GM23338 (cell line): ENCODE data around the gene COA8. TPM values are rescaled to one million over a fixed set of nuclear protein-coding genes. Genes with fewer than 3 reads are reported as not detected.

Experiments
- ATAC-seq: fragments of 200-7000 bp; cut with Tn5 transposase; 3 replicates; pipeline ENCODE4 v1.9.1; 2020
- DNase-seq: peaks from one replicate; pipeline ENCODE4 v3.0.0-alpha.2; 2015; ENCODE audit warnings: low spot score
- H2AFZ ChIP-seq: fragments of 200-600 bp; sonication (generic); 2 replicates; pipeline ENCODE4 v1.8.0; 2016; ENCODE audit warnings: antibody characterized with exemption, mild to moderate bottlenecking, moderate library complexity
- H3F3A ChIP-seq: fragments of 200-600 bp; sonication (generic); replicated peaks from 2 replicates; pipeline ENCODE4 v1.8.0; 2017; ENCODE audit warnings: antibody characterized with exemption, mixed run types, low read depth
- H3K27ac ChIP-seq: fragments of 200-600 bp; sonication (generic); 2 replicates; pipeline ENCODE4 v1.6.1; 2016; ENCODE audit warnings: low read depth
- H3K27me3 ChIP-seq: fragments of 200-600 bp; sonication (generic); 2 replicates; pipeline ENCODE4 v1.8.0; 2016; ENCODE audit warnings: mild to moderate bottlenecking, mixed run types, moderate library complexity; ENCODE audit not compliant: insufficient read depth
- H3K36me3 ChIP-seq: fragments of 200-600 bp; sonication (generic); 2 replicates; pipeline ENCODE4 v1.8.0; 2016; ENCODE audit warnings: mild to moderate bottlenecking; ENCODE audit not compliant: insufficient read depth
- H3K4me1 ChIP-seq: fragments of 200-600 bp; sonication (generic); 2 replicates; pipeline ENCODE4 v1.8.0; 2016; ENCODE audit warnings: mild to moderate bottlenecking, moderate library complexity; ENCODE audit not compliant: insufficient read depth
- H3K4me2 ChIP-seq: fragments of 200-600 bp; sonication (generic); 2 replicates; pipeline ENCODE4 v1.7.1; 2017; ENCODE audit warnings: mixed run types
- H3K4me3 ChIP-seq: fragments of 200-600 bp; sonication (generic); 2 replicates; pipeline ENCODE4 v1.6.1; 2016; ENCODE audit warnings: mixed run types
- H3K79me2 ChIP-seq: fragments of 200-600 bp; sonication (generic); replicated peaks from 2 replicates; pipeline ENCODE4 v1.8.0; 2017; ENCODE audit warnings: mild to moderate bottlenecking; ENCODE audit not compliant: insufficient read depth
- H3K9me2 ChIP-seq: fragments of 200-600 bp; sonication (generic); 2 replicates; pipeline ENCODE4 v1.8.0; 2017; ENCODE audit not compliant: insufficient read depth
- H4K20me1 ChIP-seq: fragments of 200-600 bp; sonication (generic); replicated peaks from 2 replicates; pipeline ENCODE4 v1.8.0; 2017; ENCODE audit warnings: mild to moderate bottlenecking; ENCODE audit not compliant: insufficient read depth
- H3K27ac Mint-ChIP-seq: 2 replicates; pipeline ENCODE4 v1.8.0; 2020; ENCODE audit warnings: inconsistent platforms, mild to moderate bottlenecking, moderate library complexity, mixed read lengths
- H3K27me3 Mint-ChIP-seq: 3 replicates; pipeline ENCODE4 v1.8.0; 2022; ENCODE audit warnings: low read depth, mild to moderate bottlenecking, moderate library complexity, mixed read lengths, inconsistent platforms; ENCODE audit not compliant: insufficient read depth, poor library complexity
- H3K36me3 Mint-ChIP-seq: 3 replicates; pipeline ENCODE4 v1.8.0; 2021; ENCODE audit warnings: low read depth, mild to moderate bottlenecking, inconsistent platforms, moderate library complexity, mixed read lengths
- H3K4me1 Mint-ChIP-seq: 3 replicates; pipeline ENCODE4 v1.8.0; 2020; ENCODE audit warnings: mild to moderate bottlenecking, inconsistent platforms, mixed read lengths
- H3K4me3 Mint-ChIP-seq: 3 replicates; pipeline ENCODE4 v1.8.0; 2021; ENCODE audit warnings: moderate library complexity, mild to moderate bottlenecking, inconsistent platforms, mixed read lengths
- H3K9me3 Mint-ChIP-seq: 3 replicates; pipeline ENCODE4 v1.8.0; 2020; ENCODE audit warnings: moderate library complexity, mild to moderate bottlenecking, inconsistent platforms, mixed read lengths
- CREB1 ChIP-seq: fragments of 250-450 bp; sonication (Bioruptor Pico); IDR thresholded peaks from 2 replicates; pipeline ENCODE4 v1.5.0; 2020; ENCODE audit warnings: low read depth, mild to moderate bottlenecking, moderate library complexity
- ETS1 ChIP-seq: IDR thresholded peaks from 2 replicates; pipeline ENCODE4 v1.6.1; 2016; ENCODE audit warnings: antibody characterized with exemption
- EZH2 ChIP-seq: fragments of 200-600 bp; sonication (generic); IDR thresholded peaks from one replicate; pipeline ENCODE4 v1.8.0; 2017; ENCODE audit warnings: antibody characterized with exemption, mild to moderate bottlenecking, low read depth; ENCODE audit not compliant: unreplicated experiment
- EZH2phosphoT487 ChIP-seq: fragments of 200-600 bp; sonication (generic); IDR thresholded peaks from one replicate; pipeline ENCODE4 v1.8.1; 2018; ENCODE audit warnings: antibody characterized with exemption; ENCODE audit not compliant: unreplicated experiment
- JUNB ChIP-seq: IDR thresholded peaks from one replicate; pipeline ENCODE4 v1.6.1; 2016; ENCODE audit warnings: antibody characterized with exemption; ENCODE audit not compliant: unreplicated experiment
- NANOG ChIP-seq: IDR thresholded peaks from 2 replicates; pipeline ENCODE4 v1.6.1; 2016; ENCODE audit warnings: antibody characterized with exemption, borderline replicate concordance
- POLR2AphosphoS5 ChIP-seq: IDR thresholded peaks from 2 replicates; pipeline ENCODE4 v1.6.1; 2016; ENCODE audit warnings: antibody characterized with exemption, low read depth
- STAT1 ChIP-seq: IDR thresholded peaks from one replicate; pipeline ENCODE4 v1.6.1; 2016; ENCODE audit warnings: antibody characterized with exemption; ENCODE audit not compliant: unreplicated experiment
- ZNF114 ChIP-seq: fragments of 250-450 bp; sonication (Bioruptor Pico); IDR thresholded peaks from 2 replicates; pipeline ENCODE4 v1.5.0; 2020; ENCODE audit warnings: mild to moderate bottlenecking, moderate library complexity
- ZNF331 ChIP-seq: fragments of 250-450 bp; sonication (Bioruptor Pico); IDR thresholded peaks from 2 replicates; pipeline ENCODE4 v1.5.0; 2020; ENCODE audit warnings: low read depth, mild to moderate bottlenecking, moderate library complexity
- ZNF462 ChIP-seq: fragments of 250-450 bp; sonication (Bioruptor Pico); IDR thresholded peaks from 2 replicates; pipeline ENCODE4 v1.5.0; 2020; ENCODE audit warnings: mild to moderate bottlenecking, moderate library complexity
- polyA plus RNA-seq: library from polyadenylated mRNA; unstranded; fragments of >200 nt; fragmentation: Nextera tagmentation; extraction: Ambion mirVana; gene quantifications from 2 replicates; pipeline ENCODE4 v1.2.1, GENCODE V29; 2016
- total RNA-seq: library from RNA; depleted of rRNA; stranded (reverse); fragments of >200 nt; shearing (Covaris generic); gene quantifications from 2 replicates; pipeline ENCODE4 v1.2.3, GENCODE V29; 2014
- TF ChIP-seq, protein P1 (sequence below): IDR thresholded peaks from one replicate; pipeline ENCODE4 v1.6.1; 2018; ENCODE audit warnings: antibody characterized with exemption; ENCODE audit not compliant: unreplicated experiment

The COA8 gene
- total and polyA plus RNA-seq, 2 experiments from 2014 or later: 61.3 to 130 TPM

GRCh38 chr14:103613517-103613916, 50.8 kb downstream of the COA8 start:
- no peak overlapping the region for H3K27ac ChIP-seq
- no peaks in the 10 kb centered on the region for H3F3A ChIP-seq
- Mint-ChIP-seq H3K4me3 (no peak overlapping the region), H3K27me3 (peaks cover 11% of the 10 kb centered on the region), H3K36me3 (peaks cover 18% of the 10 kb centered on the region), H3K9me3 (peaks cover 31% of the 10 kb centered on the region), H3K4me1 (no peaks in the 10 kb centered on the region; the same call in 2 of the 3 replicates), H3K27ac (no peak overlapping the region)
- H3K79me2 ChIP-seq: no peaks in the 10 kb centered on the region
- ATAC-seq: no peak
- no peaks in the 10 kb centered on the region for H3K4me1 ChIP-seq
- DNase-seq: no peak
- no peaks in the 10 kb centered on the region for H3K27me3 ChIP-seq
- H4K20me1 ChIP-seq: no peaks in the 10 kb centered on the region
- no peaks in the 10 kb centered on the region for H3K36me3 ChIP-seq
- no peak overlapping the region for H3K4me3 ChIP-seq
- no peak overlapping the region for H2AFZ ChIP-seq
- TF ChIP-seq JUNB (no peak), EZH2phosphoT487 (no peak), ZNF331 (CRISPR knock-in tag) (no peak), ETS1 (no peak), EZH2 (no peak), ZNF114 (no peak), ZNF462 (CRISPR knock-in tag) (no peak), NANOG (no peak), POLR2AphosphoS5 (no peak), CREB1 (no peak), STAT1 (no peak)
- TF ChIP-seq, protein P1, sequence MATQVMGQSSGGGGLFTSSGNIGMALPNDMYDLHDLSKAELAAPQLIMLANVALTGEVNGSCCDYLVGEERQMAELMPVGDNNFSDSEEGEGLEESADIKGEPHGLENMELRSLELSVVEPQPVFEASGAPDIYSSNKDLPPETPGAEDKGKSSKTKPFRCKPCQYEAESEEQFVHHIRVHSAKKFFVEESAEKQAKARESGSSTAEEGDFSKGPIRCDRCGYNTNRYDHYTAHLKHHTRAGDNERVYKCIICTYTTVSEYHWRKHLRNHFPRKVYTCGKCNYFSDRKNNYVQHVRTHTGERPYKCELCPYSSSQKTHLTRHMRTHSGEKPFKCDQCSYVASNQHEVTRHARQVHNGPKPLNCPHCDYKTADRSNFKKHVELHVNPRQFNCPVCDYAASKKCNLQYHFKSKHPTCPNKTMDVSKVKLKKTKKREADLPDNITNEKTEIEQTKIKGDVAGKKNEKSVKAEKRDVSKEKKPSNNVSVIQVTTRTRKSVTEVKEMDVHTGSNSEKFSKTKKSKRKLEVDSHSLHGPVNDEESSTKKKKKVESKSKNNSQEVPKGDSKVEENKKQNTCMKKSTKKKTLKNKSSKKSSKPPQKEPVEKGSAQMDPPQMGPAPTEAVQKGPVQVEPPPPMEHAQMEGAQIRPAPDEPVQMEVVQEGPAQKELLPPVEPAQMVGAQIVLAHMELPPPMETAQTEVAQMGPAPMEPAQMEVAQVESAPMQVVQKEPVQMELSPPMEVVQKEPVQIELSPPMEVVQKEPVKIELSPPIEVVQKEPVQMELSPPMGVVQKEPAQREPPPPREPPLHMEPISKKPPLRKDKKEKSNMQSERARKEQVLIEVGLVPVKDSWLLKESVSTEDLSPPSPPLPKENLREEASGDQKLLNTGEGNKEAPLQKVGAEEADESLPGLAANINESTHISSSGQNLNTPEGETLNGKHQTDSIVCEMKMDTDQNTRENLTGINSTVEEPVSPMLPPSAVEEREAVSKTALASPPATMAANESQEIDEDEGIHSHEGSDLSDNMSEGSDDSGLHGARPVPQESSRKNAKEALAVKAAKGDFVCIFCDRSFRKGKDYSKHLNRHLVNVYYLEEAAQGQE: no peak
- no peak overlapping the region for H3K4me2 ChIP-seq
- no peaks in the 10 kb centered on the region for H3K9me2 ChIP-seq
